Mesenteric fat pad (tissue), 1 donor: Measurements from ENCODE around the gene PRKAR1B. TPM values are rescaled to one million over a fixed set of nuclear protein-coding genes. Genes with fewer than 3 reads are reported as not detected.

Experiments used
- DNase-seq: peaks from one replicate; pipeline ENCODE4 v3.0.0-alpha.2; 2020; ENCODE audit warnings: low spot score
- total RNA-seq: library from RNA; stranded (reverse); fragmentation: NEBNext Ultra II Directional; extraction: Animal tissue kit (Norgen Biotek cat#: 25700); gene quantifications from one replicate; pipeline ENCODE4 v1.2.1, GENCODE V29; 2021
- donor health status: DM: yes; HTN: yes; CAD: no.

The PRKAR1B gene
- total RNA-seq, 1 donor from 2014 or later, result 11.7 TPM

DNA sequence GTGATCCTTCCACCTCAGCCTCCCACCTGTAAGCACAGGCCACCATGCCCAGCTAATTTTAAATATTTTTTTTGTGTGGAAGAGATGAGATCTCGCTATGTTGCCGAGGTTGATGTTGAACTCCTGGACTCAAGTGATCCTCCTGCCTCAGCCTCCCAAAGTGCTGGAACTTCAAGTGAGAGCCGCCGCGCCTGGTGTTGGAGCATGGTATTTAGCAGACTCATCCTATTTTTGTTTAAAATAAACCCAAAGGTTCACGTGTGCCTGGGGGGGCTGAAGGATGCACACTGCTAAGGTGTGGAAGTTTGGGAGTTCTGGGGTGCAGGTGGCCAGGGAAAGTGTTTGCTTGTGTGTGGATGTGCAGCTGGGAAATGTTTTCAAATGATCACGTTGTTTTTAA is 225.6 kb downstream of the PRKAR1B start:
- no peak for DNase-seq

DNA sequence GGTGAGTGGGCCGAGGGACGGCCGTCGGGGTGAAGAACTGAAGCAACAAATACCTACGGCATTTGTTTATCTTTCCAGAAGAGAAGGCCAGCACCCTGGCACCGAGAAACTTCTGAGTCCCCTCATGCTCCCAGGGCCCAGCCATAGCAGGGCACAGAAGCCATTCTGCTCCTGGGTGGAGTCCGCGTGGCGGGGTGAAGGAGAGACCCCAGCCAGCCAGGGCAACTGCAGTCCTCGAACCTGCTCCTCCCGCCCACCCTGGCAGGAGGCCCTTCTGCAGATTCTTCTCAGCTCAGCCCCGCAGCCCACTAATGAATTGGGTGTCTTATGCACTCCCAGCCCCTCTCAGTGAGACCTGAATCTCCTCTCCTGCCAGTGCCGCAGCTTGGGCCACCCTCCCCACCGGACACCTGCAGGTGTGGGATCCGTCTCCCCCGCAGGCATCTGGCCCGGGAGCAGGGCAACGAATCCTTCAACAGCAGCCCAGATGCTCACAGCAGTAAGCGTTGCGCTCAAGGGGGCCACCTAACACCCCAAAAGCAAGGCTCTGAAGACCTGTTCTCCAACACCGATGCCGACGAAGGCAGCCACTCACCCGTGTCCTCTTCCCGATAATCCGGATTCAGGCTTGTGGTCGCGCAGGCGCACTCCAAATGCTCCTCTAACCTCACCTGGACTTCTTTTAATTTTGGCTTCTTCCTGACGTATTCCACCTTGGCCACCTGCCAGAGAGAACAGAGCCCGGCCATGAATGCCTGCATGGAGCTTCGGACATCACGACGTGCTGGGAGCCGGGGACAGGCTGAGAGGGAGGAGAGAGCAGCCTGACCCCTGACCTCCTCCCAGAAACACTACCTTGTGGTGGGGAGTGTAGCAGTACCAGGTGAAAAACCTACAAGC is 226.3 kb downstream of the PRKAR1B start:
- no peak for DNase-seq

DNA sequence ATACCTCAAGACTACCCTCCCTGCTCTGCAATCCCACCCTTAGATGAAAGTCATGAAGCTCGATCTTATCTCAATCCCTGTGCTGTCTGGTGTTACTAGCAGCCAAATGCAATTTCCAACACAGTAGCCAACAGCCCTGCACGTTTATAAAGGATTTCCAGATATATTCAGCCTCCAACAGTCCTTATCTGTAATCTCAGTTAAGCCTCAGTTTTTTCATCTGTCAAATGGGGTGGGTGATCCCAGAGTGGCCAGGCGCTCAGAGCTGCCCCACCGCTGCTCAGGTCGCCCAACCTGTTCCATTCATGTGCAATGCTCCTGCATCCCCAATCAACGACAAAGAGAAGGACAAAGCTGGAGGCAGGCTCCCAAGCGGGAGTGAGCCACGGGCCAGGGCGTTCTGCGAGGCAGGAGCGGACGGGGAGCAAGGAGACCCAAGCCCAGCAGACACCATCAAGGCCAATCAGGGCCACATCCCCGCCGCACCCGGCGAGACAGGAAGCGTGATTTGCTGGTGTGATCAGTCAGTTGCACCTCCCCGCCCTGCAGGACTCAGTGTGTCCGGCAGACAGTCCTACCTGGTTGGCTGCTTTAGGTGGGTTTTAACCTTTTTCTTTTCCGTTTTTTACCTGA is 227.1 kb downstream of the PRKAR1B start:
- no peak for DNase-seq

Other genes starting within 250 kb of the PRKAR1B start
- gene PDGFA, start 207.4 kb downstream of the PRKAR1B start, total RNA-seq, result 19.7 TPM
- 20.4 TPM for gene DNAAF5, start 582 bp downstream of the PRKAR1B start, total RNA-seq
- 144 TPM for gene SUN1, start 105.2 kb upstream of the PRKAR1B start, total RNA-seq
- 29.8 TPM for gene GET4, start 149.3 kb upstream of the PRKAR1B start, total RNA-seq
- gene ADAP1, start 227.4 kb upstream of the PRKAR1B start, total RNA-seq, result 19.2 TPM
- gene COX19, start 248.3 kb upstream of the PRKAR1B start, total RNA-seq, result 6.3 TPM